ENCODE measurements around the gene MYOZ1. TPM values are rescaled to one million over a fixed set of nuclear protein-coding genes. Genes with fewer than 3 reads are reported as not detected.
"Not testable (repeated sequence)": the region's sequence is repeated elsewhere in the genome, so short reads cannot be mapped to it uniquely, and the experiment has no call there.

MYOZ1 gene
- polyA plus RNA-seq (ENCODE audit: insufficient read depth in 1 of 5, insufficient read length in 5 of 5, low replicate concordance in 1 of 5) = 10 to 100 TPM in 1 of 5 donors, 1 to 10 TPM in 4; 2.1 to 25.1 (median 3.2) TPM
- long read RNA-seq, donor 1 = 0 reads
- long read RNA-seq, donor 2 = 0 reads
- long read RNA-seq, donor 3 = 0 reads
- long read RNA-seq, donor 4 = 0 reads
- long read RNA-seq, donor 5, partial matches to known transcripts = 0 of 2 reads
- long read RNA-seq, donor 5, other reads (novel, unspliced or antisense) = 0 of 2 reads
- long read RNA-seq, donor 6 = 0 reads
- long read RNA-seq, donor 7, partial matches to known transcripts = 0 of 2 reads
- long read RNA-seq, donor 7, other reads (novel, unspliced or antisense) = 0 of 2 reads
- long read RNA-seq, donor 8 = 0 reads

- DNase-seq = no peak
Observed at GRCh38 chr10:73641328-73642060, at the start of gene MYOZ1. Gene MYOZ1, minus strand, starts transcription at chr10:73641474. Its CDS starts 1,457 bp downstream, at chr10:73640017.

- not testable (repeated sequence) for DNase-seq
Observed at GRCh38 chr10:73690755-73691154, 49.5 kb upstream of the MYOZ1 start.

DNA sequence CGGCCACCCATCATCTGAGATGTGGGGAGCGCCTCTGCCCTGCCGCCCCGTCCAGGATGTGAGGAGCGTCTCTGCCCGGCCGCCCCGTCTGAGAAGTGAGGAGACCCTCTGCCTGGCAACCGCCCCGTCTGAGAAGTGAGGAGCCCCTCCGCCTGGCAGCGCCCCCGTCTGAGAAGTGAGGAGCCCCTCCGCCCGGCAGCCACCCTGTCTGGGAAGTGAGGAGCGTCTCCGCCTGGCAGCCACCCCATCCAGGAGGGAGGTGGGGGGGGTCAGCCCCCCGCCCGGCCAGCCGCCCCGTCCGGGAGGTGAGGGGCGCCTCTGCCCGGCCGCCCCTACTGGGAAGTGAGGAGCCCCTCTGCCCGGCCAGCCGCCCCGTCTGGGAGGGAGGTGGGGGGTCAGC, 48.3 kb upstream of the MYOZ1 start:
- DNase-seq = not testable (repeated sequence)

DNA sequence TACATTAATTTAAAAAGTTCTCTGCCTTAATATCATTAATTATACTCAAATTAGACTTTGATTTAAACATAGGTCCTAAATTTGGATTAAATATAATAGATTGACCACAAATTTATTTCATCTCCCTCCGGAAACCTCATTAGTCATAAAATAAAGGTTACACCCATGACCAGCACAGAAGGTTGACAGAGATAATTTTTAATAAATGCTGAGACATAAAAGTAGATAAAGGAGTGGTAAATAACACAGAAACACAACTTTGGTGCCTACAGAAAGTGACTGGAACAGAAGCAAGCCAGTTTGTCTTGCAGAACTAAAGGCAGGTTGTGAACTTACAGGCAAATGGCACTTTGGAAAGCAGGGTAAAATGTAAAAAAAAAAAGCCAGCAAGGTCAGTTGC, 46.4 kb upstream of the MYOZ1 start:
- not testable (repeated sequence) for DNase-seq

DNA sequence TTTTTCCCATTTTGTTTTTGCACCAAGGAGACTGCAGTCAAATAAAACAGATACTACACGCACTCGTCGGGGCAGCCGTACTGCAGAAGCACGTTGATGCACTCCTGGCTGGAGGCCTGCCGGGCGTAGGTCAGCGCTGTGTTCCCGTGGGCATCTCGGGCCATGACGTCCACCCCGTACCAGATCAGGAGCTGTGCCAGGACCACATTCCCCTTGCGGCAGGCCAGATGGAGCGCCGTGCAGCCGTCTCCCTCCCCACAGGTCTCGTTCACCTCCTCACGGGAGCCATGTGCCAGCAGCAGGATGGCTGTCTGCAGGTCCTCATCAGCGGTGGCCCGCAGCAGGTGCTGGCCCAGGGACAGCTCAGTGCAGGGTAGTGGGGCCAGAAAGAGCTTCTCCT, 33.3 kb upstream of the MYOZ1 start:
- not testable (repeated sequence) for DNase-seq

- DNase-seq = not testable (repeated sequence)
Observed at GRCh38 chr10:73668378-73668777, 27.1 kb upstream of the MYOZ1 start.

DNA sequence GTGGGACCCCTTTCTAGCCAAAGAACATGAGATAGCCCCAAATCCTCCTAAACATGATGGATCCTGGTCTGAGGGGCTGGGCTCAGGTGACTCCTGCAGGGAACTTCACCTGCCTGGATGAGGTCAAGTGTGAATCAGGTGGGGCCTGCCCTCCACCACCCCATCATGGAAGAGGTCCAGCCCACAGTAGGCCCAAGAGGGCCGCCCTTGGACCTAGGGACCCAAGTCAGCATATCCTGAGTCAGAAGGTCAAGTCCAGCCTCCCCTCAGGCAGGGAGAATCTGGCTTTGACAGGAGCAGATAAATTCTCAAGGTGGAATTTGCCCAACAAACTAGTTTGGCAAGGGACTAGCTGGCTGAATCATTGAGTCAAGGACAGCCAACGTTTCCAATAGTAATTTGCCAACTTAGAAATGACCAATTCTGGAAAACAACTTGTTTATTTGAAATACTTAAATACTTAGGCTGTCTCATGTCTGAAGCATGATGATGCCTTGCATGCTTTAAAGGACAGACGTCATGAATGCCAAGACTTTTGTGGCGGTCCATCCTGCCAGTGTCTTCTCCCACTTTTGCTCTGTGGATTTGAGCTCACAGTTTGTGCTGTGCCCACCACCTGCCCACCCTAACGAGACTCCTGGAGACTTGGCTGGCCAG, 25.0 kb upstream of the MYOZ1 start:
- not testable (repeated sequence) for DNase-seq

DNA sequence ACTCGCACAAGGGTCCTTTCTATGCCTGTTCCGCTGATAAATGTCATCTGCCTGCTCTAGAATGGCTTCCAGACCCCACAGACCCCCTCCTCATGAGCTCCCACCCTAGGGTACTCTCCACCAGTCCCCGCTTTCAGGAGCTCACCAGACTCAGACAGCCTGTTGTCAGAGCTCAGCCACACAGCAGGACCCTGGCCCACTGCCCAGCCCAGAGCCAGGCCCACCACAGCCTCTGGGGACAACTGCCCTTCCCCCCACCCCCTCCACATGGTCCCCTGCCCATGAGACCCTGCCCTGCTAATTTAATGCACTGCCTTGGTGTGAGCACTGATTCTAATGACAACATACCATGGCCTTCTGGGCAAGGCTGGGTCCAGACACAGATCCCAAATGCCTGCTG, 24.3 kb upstream of the MYOZ1 start:
- not testable (repeated sequence) for DNase-seq

- not testable (repeated sequence) for DNase-seq
Observed at GRCh38 chr10:73664156-73665040, 23.1 kb upstream of the MYOZ1 start.

DNA sequence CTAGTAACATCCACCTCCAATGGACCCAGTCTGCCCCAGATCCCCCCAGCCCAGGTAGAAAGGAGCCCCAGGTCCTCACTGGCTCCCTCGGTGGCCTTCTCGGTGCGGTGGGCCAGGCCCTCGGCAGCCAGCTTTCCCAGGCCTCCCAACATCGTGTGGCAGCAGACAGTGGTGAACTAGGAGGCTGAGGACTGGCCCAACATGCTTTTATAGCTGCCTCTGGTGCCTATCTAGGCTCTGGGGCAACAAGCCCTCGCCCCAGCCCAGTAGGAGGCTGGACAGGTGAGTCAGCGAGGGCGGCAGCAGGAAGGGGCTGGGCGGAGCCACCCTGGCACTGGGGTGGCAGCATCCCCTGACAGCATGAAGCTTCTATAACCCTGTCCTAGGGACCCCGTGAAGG, 22.3 kb upstream of the MYOZ1 start:
- not testable (repeated sequence) for DNase-seq

GRCh38 chr10:73662705-73663104, 21.4 kb upstream of the MYOZ1 start:
- not testable (repeated sequence) for DNase-seq

- DNase-seq = no peak
Observed at GRCh38 chr10:73655990-73656298, 14.7 kb upstream of the MYOZ1 start, which contains the start of gene SYNPO2L. Gene SYNPO2L, minus strand, starts transcription at chr10:73656029. Its CDS starts 107 bp downstream, at chr10:73655922.

GRCh38 chr10:73655257-73655989, 14.1 kb upstream of the MYOZ1 start:
- no peak for DNase-seq

DNA sequence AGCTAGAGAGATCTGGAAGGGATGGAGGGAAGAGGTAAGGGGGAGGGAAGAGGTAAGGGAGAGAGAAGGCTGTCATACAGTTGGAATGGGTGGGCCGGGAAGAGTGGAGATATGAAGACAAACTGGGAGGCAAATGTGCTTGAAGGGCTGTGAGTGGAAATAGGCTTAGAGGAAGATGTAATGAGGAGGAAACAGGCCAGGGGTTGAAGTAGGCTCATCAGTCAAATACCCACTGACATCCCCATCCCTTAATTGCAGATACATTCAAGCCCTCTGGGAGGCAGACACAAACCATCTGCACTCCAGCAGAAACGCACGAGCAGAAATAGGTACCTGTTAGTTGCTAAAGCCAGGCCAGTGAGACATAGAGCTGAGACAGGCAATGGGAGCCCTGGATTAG, 12.4 kb upstream of the MYOZ1 start:
- no peak for DNase-seq

DNA sequence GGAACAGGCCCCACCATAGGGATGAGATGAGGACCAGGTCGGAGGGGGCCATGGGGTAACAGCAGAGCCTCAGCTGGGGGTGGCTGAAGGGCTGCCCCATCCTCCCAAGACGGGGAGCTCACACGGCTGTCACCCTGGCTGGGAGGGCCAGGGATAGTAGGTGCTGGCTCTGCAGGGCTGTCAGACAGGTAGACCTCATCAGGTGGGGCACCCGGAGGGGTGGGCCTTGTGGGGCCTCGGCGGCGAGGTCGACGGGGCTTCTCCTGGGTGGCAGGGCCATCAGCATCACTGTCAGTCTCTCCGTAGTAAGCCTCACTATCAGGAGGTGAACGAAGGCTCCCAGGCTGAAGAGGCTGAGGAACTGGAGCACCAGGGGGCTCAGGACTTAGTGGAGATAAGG, 11.9 kb upstream of the MYOZ1 start:
- no peak for DNase-seq

GRCh38 chr10:73650537-73651331, 9.5 kb upstream of the MYOZ1 start:
- no peak for DNase-seq

- DNase-seq = no peak
Observed at GRCh38 chr10:73649876-73650536, 8.7 kb upstream of the MYOZ1 start.

- no peak for DNase-seq
Observed at GRCh38 chr10:73648975-73649829, 7.9 kb upstream of the MYOZ1 start.
